A549 (cell line): Measurements from ENCODE around the gene LHCGR.

Experiments used
- CEBPB ChIP-seq, 2 experiments: fragments of >200 bp in 1 of 2; sonication (Bioruptor Twin) in 1 of 2; formaldehyde crosslinking in 1 of 2; IDR thresholded peaks; 2 replicates each; pipeline ENCODE4 v1.6.1; 2012 to 2016
- CTCF ChIP-seq: fragments of >200 bp; sonication (Bioruptor Twin); formaldehyde crosslinking; IDR thresholded peaks from 3 replicates; pipeline ENCODE4 v1.5.1; 2016
- EHMT2 ChIP-seq: fragments of 200-600 bp; sonication (generic); IDR thresholded peaks from 2 replicates; pipeline ENCODE4 v1.6.1; 2016; ENCODE audit warnings: antibody characterized with exemption, low read depth, mild to moderate bottlenecking, moderate library complexity
- GATA3 ChIP-seq: IDR thresholded peaks from 2 replicates; pipeline ENCODE4 v1.6.1; 2012; ENCODE audit warnings: borderline replicate concordance
- HES2 ChIP-seq: fragments of >200 bp; sonication (Bioruptor Twin); formaldehyde crosslinking; IDR thresholded peaks from 2 replicates; pipeline ENCODE4 v1.6.1; 2016
- HMGXB4 ChIP-seq: fragments of 250-450 bp; sonication (Bioruptor Pico); IDR thresholded peaks from 2 replicates; pipeline ENCODE4 v1.5.0; 2021; ENCODE audit warnings: mild to moderate bottlenecking, moderate library complexity, borderline replicate concordance
- HOXB13 ChIP-seq: fragments of 250-450 bp; sonication (Bioruptor Pico); IDR thresholded peaks from 2 replicates; pipeline ENCODE4 v1.5.0; 2020; ENCODE audit warnings: low read depth, mild to moderate bottlenecking, moderate library complexity
- MAX ChIP-seq: IDR thresholded peaks from 2 replicates; pipeline ENCODE4 v1.6.1; 2012
- POLR2A ChIP-seq: IDR thresholded peaks from 2 replicates; pipeline ENCODE4 v1.6.1; 2012; ENCODE audit warnings: mild to moderate bottlenecking, low read length
- ZC3H11A ChIP-seq: fragments of 450-650 bp; IDR thresholded peaks from 2 replicates; pipeline ENCODE4 v1.6.1; 2014; ENCODE audit warnings: antibody characterized with exemption, mild to moderate bottlenecking

- TF ChIP-seq GATA3 (no peak), HES2 (no peak), CTCF (no peak), EHMT2 (no peak), HMGXB4 (no peak), HOXB13 (CRISPR knock-in tag) (no peak), MAX (no peak), POLR2A (no peak), ZC3H11A (no peak), CEBPB (IDR thresholded peaks at IDR 0.05) (no peak)
Measured at GRCh38 chr2:48793671-48794070, 38.1 kb upstream of the LHCGR start.
